ENCODE measurements around the gene LCLAT1.
"Not testable (repeated sequence)": the region's sequence is repeated elsewhere in the genome, so short reads cannot be mapped to it uniquely, and the experiment has no call there.

Gene LCLAT1

GRCh38 chr2:30612371-30612770 lies 165.3 kb downstream of the LCLAT1 start:
- no peak for DNase-seq

- no peak for DNase-seq
Measured at GRCh38 chr2:30613001-30613400, 166.0 kb downstream of the LCLAT1 start.

GRCh38 chr2:30614227-30614626 lies 167.2 kb downstream of the LCLAT1 start:
- not testable (repeated sequence) for DNase-seq

- no peak for DNase-seq
Measured at GRCh38 chr2:30615926-30616325, 168.9 kb downstream of the LCLAT1 start.

GRCh38 chr2:30620102-30620501 lies 173.1 kb downstream of the LCLAT1 start:
- no peak for DNase-seq

- DNase-seq: no peak
Measured at GRCh38 chr2:30621836-30622235, 174.8 kb downstream of the LCLAT1 start.

GRCh38 chr2:30622452-30622851 lies 175.4 kb downstream of the LCLAT1 start:
- no peak for DNase-seq

- DNase-seq: no peak
Measured at GRCh38 chr2:30625276-30625675, 178.2 kb downstream of the LCLAT1 start.

GRCh38 chr2:30625701-30626100 lies 178.7 kb downstream of the LCLAT1 start:
- DNase-seq: no peak

- DNase-seq: no peak
Measured at GRCh38 chr2:30626397-30626796, 179.4 kb downstream of the LCLAT1 start.

- no peak for DNase-seq
Measured at GRCh38 chr2:30627151-30627550, 180.1 kb downstream of the LCLAT1 start.

- DNase-seq: no peak
Measured at GRCh38 chr2:30628341-30628740, 181.3 kb downstream of the LCLAT1 start.

GRCh38 chr2:30629866-30630265 lies 182.8 kb downstream of the LCLAT1 start:
- no peak for DNase-seq

- DNase-seq: no peak
Measured at GRCh38 chr2:30631051-30631671, 184.1 kb downstream of the LCLAT1 start.

- DNase-seq: no peak
Measured at GRCh38 chr2:30633039-30633438, 186.0 kb downstream of the LCLAT1 start.

GRCh38 chr2:30636311-30636710 lies 189.3 kb downstream of the LCLAT1 start:
- DNase-seq: no peak

GRCh38 chr2:30639836-30640235 lies 192.8 kb downstream of the LCLAT1 start:
- DNase-seq: no peak

GRCh38 chr2:30641765-30642345 lies 194.8 kb downstream of the LCLAT1 start:
- DNase-seq: no peak

- DNase-seq: not testable (repeated sequence)
Measured at GRCh38 chr2:30643013-30643412, 196.0 kb downstream of the LCLAT1 start.

- no peak for DNase-seq
Measured at GRCh38 chr2:30643674-30644073, 196.6 kb downstream of the LCLAT1 start.

GRCh38 chr2:30645081-30645744 lies 198.2 kb downstream of the LCLAT1 start:
- DNase-seq: no peak

- no peak for DNase-seq
Measured at GRCh38 chr2:30645745-30646119, 198.7 kb downstream of the LCLAT1 start.

- no peak for DNase-seq
Measured at GRCh38 chr2:30647752-30648457, 200.9 kb downstream of the LCLAT1 start.

GRCh38 chr2:30649278-30649677 lies 202.2 kb downstream of the LCLAT1 start:
- DNase-seq: no peak
